GM10266 (cell line): ENCODE measurements around the gene AFDN.

Experiments
- DNase-seq: peaks from one replicate; pipeline ENCODE4 v3.0.0; 2012; ENCODE audit errors: extremely low spot score
- TF ChIP-seq, protein P1 (sequence below): IDR thresholded peaks from 2 replicates; pipeline ENCODE4 v1.5.1; 2012; ENCODE audit warnings: mild to moderate bottlenecking, low read depth; ENCODE audit not compliant: control insufficient read depth, insufficient read depth; ENCODE audit errors: missing control alignments

AFDN gene

DNA sequence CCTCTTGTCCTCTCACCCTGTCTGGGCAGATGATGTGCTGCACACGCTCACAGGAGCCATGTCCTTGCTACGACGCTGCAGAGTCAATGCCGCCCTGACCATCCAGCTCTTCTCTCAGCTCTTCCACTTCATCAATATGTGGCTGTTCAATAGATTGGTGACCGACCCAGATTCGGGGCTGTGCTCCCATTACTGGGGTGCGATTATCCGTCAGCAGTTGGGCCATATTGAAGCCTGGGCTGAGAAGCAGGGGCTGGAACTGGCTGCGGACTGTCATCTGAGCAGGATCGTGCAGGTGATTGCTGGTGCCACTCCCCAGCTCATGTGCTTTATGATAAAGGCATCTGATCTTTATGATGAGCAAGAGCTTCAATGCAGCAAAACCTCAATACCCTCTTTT, 88.4 kb downstream of the AFDN start:
- DNase-seq: no peak
- TF ChIP-seq, protein P1, sequence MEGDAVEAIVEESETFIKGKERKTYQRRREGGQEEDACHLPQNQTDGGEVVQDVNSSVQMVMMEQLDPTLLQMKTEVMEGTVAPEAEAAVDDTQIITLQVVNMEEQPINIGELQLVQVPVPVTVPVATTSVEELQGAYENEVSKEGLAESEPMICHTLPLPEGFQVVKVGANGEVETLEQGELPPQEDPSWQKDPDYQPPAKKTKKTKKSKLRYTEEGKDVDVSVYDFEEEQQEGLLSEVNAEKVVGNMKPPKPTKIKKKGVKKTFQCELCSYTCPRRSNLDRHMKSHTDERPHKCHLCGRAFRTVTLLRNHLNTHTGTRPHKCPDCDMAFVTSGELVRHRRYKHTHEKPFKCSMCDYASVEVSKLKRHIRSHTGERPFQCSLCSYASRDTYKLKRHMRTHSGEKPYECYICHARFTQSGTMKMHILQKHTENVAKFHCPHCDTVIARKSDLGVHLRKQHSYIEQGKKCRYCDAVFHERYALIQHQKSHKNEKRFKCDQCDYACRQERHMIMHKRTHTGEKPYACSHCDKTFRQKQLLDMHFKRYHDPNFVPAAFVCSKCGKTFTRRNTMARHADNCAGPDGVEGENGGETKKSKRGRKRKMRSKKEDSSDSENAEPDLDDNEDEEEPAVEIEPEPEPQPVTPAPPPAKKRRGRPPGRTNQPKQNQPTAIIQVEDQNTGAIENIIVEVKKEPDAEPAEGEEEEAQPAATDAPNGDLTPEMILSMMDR: no peak

GRCh38 chr6:167917551-167918154, 90.9 kb downstream of the AFDN start:
- TF ChIP-seq, protein P1: no peak
- DNase-seq: no peak

GRCh38 chr6:167918548-167919278, 92.0 kb downstream of the AFDN start:
- TF ChIP-seq, protein P1: no peak
- DNase-seq: no peak

DNA sequence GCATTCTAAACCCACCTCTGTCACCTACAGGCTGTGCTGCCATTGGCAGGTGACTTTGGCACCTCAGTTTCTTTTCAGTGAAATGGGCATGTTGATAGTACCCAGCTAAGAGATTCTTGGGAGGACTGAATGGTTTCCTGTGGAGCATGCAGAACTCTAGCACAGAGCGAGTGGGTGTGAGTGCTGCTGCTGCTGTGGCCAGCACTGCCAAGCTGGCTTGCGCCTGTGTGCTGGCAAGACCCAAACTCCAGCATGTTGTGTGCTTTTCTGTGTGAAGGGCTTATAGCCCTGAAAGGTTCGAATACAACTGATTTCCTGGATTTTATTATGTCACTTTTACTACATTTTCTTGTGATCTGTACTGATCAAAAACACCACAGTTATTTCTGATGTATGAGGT, 92.6 kb downstream of the AFDN start:
- DNase-seq: no peak
- TF ChIP-seq, protein P1: no peak

GRCh38 chr6:167920165-167920564, 93.5 kb downstream of the AFDN start:
- no peak for DNase-seq
- TF ChIP-seq, protein P1: no peak

DNA sequence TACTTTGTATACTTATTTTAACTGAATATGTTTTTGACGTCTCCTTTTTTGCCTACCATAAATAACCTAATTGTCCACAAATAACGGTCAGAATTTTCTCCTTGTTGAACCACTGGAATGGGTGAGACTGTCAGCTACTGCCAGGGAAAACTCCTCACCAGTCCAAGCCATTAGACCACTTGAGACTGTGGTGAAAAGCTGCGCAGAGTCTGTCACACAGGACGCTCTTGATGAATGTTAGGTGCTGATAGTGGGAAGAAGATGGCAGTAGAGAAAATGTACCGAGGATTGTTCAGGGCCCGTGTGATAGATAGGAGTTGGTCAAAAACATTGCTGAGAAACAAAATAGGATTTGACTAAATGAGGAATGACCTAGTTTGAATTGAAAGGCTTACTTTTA, 95.1 kb downstream of the AFDN start:
- DNase-seq: no peak
- TF ChIP-seq, protein P1: no peak

GRCh38 chr6:167925026-167925425, 98.3 kb downstream of the AFDN start:
- DNase-seq: no peak
- TF ChIP-seq, protein P1: no peak
